Mesodermal cell (in vitro differentiated cells): ENCODE measurements around the gene GPNMB.
"Not testable (repeated sequence)": the region's sequence is repeated elsewhere in the genome, so short reads cannot be mapped to it uniquely, and the experiment has no call there.

Experiments
- H3K27ac ChIP-seq: 2 replicates; pipeline ENCODE4 v1.7.0; 2013; ENCODE audit warnings: mild to moderate bottlenecking, low read depth, low read length, moderate library complexity; ENCODE audit not compliant: severe bottlenecking
- H3K36me3 ChIP-seq: 2 replicates; pipeline ENCODE4 v1.7.1; 2013; ENCODE audit warnings: mild to moderate bottlenecking, low read length, moderate library complexity; ENCODE audit not compliant: control insufficient read depth, insufficient read depth
- H3K4me1 ChIP-seq: one replicate; pipeline ENCODE4 v1.7.1; 2013; ENCODE audit warnings: mild to moderate bottlenecking, low read length; ENCODE audit not compliant: insufficient read depth, control insufficient read depth, poor library complexity, severe bottlenecking
- H3K4me3 ChIP-seq: 2 replicates; pipeline ENCODE4 v1.7.0; 2013; ENCODE audit warnings: low read length, control low read depth, mild to moderate bottlenecking; ENCODE audit not compliant: insufficient read depth, poor library complexity, severe bottlenecking; ENCODE audit errors: extremely low read depth
- H3K9me3 ChIP-seq: 2 replicates; pipeline ENCODE4 v1.7.1; 2013; ENCODE audit warnings: mild to moderate bottlenecking, low read length, moderate library complexity; ENCODE audit not compliant: control insufficient read depth
- WGBS, 2 experiments: methylation state at CpG; one replicate each; pipeline ENCODE4 v1.1.5; 2013; ENCODE audit warnings: missing lambda C conversion rate in 2 of 2; ENCODE audit not compliant: insufficient coverage in 2 of 2; 5-methylcytosine and 5-hydroxymethylcytosine counted together

GPNMB gene

DNA sequence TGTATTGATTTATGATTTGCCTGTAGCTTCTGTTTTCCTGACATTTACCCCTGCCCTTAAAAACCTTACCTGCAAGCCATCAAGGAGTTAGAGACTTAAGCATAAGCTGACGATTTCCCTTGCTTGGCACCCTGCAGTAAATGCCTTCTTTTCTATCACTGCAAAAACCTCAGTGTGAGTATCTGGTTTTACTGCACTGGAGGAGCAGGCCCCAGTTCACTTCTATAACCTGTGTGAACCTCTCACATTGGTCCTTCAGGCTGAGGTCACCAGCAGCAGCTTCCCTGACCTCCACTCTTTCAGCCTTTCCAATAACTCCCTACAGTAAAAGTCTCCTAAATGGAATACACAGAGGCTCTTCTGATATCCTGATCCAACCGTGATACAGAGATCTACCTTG lies 34.2 kb upstream of the GPNMB start:
- H3K4me3 ChIP-seq = no peak overlapping the region
- no peaks in the 10 kb centered on the region for H3K36me3 ChIP-seq
- no peaks in the 10 kb centered on the region for H3K4me1 ChIP-seq
- no peaks in the 10 kb centered on the region for H3K9me3 ChIP-seq
- H3K27ac ChIP-seq = no peak overlapping the region
- WGBS, 2 experiments = 75 to 100% methylated on average over 1 to 2 of the region's 2 CpGs

- no peak overlapping the region for H3K4me3 ChIP-seq
- no peaks in the 10 kb centered on the region for H3K4me1 ChIP-seq
- no peaks in the 10 kb centered on the region for H3K36me3 ChIP-seq
- 100% methylated on average over 1 of the region's 4 CpGs; no CpG with 5 or more reads in 1 of the 2 experiments for whole genome bisulfite sequencing, 2 experiments
- H3K27ac ChIP-seq = no peak overlapping the region
- no peaks in the 10 kb centered on the region for H3K9me3 ChIP-seq
Observed at GRCh38 chr7:23212841-23213240, 33.7 kb upstream of the GPNMB start.

GRCh38 chr7:23213755-23214154 lies 32.8 kb upstream of the GPNMB start:
- H3K27ac ChIP-seq = no peak overlapping the region
- H3K4me1 ChIP-seq = no peaks in the 10 kb centered on the region
- no peaks in the 10 kb centered on the region for H3K9me3 ChIP-seq
- H3K4me3 ChIP-seq = no peak overlapping the region
- no peaks in the 10 kb centered on the region for H3K36me3 ChIP-seq
- WGBS, 2 experiments = 98 to 99% methylated on average over 5 to 11 of the region's 11 CpGs

GRCh38 chr7:23214423-23214822 lies 32.2 kb upstream of the GPNMB start:
- Histone ChIP-seq H3K36me3 (no peaks in the 10 kb centered on the region), H3K9me3 (no peaks in the 10 kb centered on the region), H3K4me1 (no peaks in the 10 kb centered on the region), H3K27ac (no peak overlapping the region), H3K4me3 (no peak overlapping the region)
- WGBS, 2 experiments = 81 to 97% methylated on average over 4 to 5 of the region's 5 CpGs

GRCh38 chr7:23214938-23215337 lies 31.6 kb upstream of the GPNMB start:
- Histone ChIP-seq H3K4me3 (no peak overlapping the region), H3K36me3 (no peaks in the 10 kb centered on the region), H3K4me1 (no peaks in the 10 kb centered on the region), H3K9me3 (no peaks in the 10 kb centered on the region), H3K27ac (no peak overlapping the region)
- WGBS, 2 experiments = 100% methylated on average over 1 of the region's 6 CpGs; no CpG with 5 or more reads in 1 of the 2 experiments

- WGBS, 2 experiments = 96% methylated on average over 2 of the region's 2 CpGs; no CpG with 5 or more reads in 1 of the 2 experiments
- Histone ChIP-seq H3K36me3 (no peaks in the 10 kb centered on the region), H3K4me1 (no peaks in the 10 kb centered on the region), H3K9me3 (no peaks in the 10 kb centered on the region), H3K4me3 (no peak overlapping the region), H3K27ac (no peak overlapping the region)
Observed at GRCh38 chr7:23216021-23216420, 30.6 kb upstream of the GPNMB start.

DNA sequence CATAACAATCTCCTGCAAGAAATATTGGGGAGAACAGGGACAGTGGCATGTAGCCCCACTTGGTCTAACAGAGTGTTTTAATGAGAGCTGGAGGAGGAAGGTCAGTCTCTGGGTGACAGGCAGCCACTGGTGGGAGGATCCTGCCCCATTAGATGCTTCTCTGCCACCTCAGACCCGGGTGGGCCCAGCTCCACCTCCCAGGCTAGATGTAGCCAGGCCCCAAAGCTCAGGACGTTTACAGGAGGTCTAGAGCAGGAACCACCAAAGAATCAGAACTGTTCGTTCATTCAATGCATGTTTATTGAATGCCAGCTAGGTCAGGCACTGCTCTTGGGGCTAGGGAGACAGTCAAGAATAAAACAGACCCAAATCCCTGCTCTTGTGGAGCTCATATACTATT lies 28.4 kb upstream of the GPNMB start:
- no peaks in the 10 kb centered on the region for H3K9me3 ChIP-seq
- H3K4me3 ChIP-seq = no peak overlapping the region
- WGBS, 2 experiments = 56 to 57% methylated on average over 1 to 3 of the region's 3 CpGs
- no peaks in the 10 kb centered on the region for H3K4me1 ChIP-seq
- H3K36me3 ChIP-seq = no peaks in the 10 kb centered on the region
- no peak overlapping the region for H3K27ac ChIP-seq

GRCh38 chr7:23220690-23221305 lies 25.8 kb upstream of the GPNMB start:
- Histone ChIP-seq H3K36me3 (no peaks in the 10 kb centered on the region), H3K9me3 (no peaks in the 10 kb centered on the region), H3K4me3 (no peak overlapping the region), H3K27ac (no peak overlapping the region), H3K4me1 (no peaks in the 10 kb centered on the region)
- 79 to 81% methylated on average over 7 to 9 of the region's 10 CpGs for WGBS, 2 experiments

DNA sequence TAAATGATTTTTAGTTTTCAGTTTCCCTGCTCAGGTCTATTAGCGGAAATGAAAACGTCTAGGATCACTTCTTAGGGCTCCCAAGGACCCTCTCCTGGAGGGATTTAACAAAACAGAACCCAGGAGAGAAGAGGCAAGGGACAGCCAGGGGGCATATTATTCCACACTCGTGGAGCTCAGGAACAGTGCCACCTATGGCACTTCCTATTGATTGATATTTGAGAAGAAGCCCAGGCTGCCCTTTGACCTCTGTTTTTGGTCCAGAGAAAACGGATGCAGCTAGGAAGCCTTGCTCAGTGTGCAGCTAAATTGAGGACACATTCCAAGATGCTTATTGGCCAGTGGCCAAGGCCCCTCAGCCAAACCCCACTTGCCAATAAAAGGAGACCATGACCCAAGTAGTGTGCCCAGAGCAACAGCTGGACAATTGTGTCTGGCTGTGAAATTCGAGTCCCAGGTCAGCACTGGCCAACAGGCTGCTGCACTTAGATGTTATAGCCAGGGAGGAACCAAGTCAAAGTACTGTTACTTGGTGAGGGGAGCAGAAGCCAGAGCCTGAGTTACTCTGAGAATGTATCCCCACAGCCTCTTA lies 24.0 kb upstream of the GPNMB start:
- no peak overlapping the region for H3K4me3 ChIP-seq
- no peaks in the 10 kb centered on the region for H3K36me3 ChIP-seq
- no peaks in the 10 kb centered on the region for H3K9me3 ChIP-seq
- H3K4me1 ChIP-seq = no peaks in the 10 kb centered on the region
- H3K27ac ChIP-seq = no peak overlapping the region
- 62 to 78% methylated on average over 4 to 5 of the region's 5 CpGs for WGBS, 2 experiments

GRCh38 chr7:23224364-23224763 lies 22.2 kb upstream of the GPNMB start:
- not testable (repeated sequence) for H3K4me3 ChIP-seq, H3K27ac ChIP-seq, H3K9me3 ChIP-seq, H3K4me1 ChIP-seq, H3K36me3 ChIP-seq
- 90 to 92% methylated on average over 2 to 3 of the region's 4 CpGs for WGBS, 2 experiments

DNA sequence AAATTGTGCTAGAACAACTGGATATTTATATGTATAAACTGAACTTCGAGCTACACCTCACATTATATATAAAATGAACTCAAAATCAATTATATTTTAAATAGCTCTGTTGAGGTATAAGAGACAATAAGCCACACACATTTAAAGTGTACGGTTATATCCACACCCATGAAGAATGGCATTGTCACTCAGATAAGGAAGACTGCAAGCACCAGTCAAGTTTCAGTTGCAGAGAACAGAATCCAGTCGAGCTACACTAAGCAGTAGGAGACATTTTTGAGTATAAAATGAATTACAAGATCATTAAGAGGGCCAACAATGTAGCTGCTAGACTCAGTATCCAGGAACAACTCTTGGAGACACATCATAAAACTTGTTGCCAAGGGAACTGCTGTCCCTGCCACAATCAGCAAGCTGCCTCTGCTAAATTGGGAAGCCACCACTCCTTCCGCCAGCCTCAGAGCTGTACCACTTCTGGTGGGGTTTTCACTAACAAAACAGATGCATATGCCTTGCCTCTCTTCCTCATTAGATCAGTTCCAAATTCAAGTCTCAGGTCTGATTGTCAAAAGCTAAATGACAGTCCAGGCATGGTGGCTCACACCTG lies 19.6 kb upstream of the GPNMB start:
- H3K4me1 ChIP-seq = no peaks in the 10 kb centered on the region
- H3K9me3 ChIP-seq = peaks cover 6% of the 10 kb centered on the region

More for the DNA sequence above, 19.6 kb upstream of the GPNMB start:
- H3K36me3 ChIP-seq = no peaks in the 10 kb centered on the region
- no peak overlapping the region for H3K27ac ChIP-seq
- H3K4me3 ChIP-seq = no peak overlapping the region
- 87 to 100% methylated on average over 1 to 2 of the region's 4 CpGs for WGBS, 2 experiments
